Activated B cell treated with CpG ODN at 0.5 μM for 24 hours (primary cell): ENCODE results near the gene ARHGEF1. TPM values are rescaled to one million over a fixed set of nuclear protein-coding genes. Genes with fewer than 3 reads are reported as not detected.
A peak's percentile ranks its signal among the peaks of the same experiment; 100 is the strongest.

Experiments used
- ATAC-seq: fragments of 200-7000 bp; cut with Tn5 transposase; one replicate; pipeline ENCODE4 v1.10.0; 2021; ENCODE audit warnings: low read depth, mild to moderate bottlenecking, moderate library complexity
- CTCF ChIA-PET: fragments of 350-600 bp; sonication (Branson Sonifier 250); formaldehyde crosslinking; loops from one replicate; lab custom pipeline; 2021; ENCODE audit warnings: antibody characterized with exemption; lab: Charles Lee
- POLR2A ChIA-PET: fragments of 350-600 bp; sonication (Branson Sonifier 250); formaldehyde crosslinking; loops from one replicate; lab custom pipeline; 2021; ENCODE audit warnings: antibody characterized with exemption; lab: Charles Lee
- DNase-seq: peaks from one replicate; pipeline ENCODE4 v3.0.0; 2022
- H3K27ac Mint-ChIP-seq: one replicate; pipeline ENCODE4 v1.8.0; 2020; ENCODE audit warnings: mixed read lengths
- H3K27me3 Mint-ChIP-seq: one replicate; pipeline ENCODE4 v1.8.0; 2021; ENCODE audit warnings: mixed read lengths
- H3K36me3 Mint-ChIP-seq: one replicate; pipeline ENCODE4 v1.8.0; 2021; ENCODE audit warnings: low read depth, mixed read lengths
- H3K4me1 Mint-ChIP-seq: one replicate; pipeline ENCODE4 v1.8.0; 2021; ENCODE audit warnings: mixed read lengths
- H3K4me3 Mint-ChIP-seq: one replicate; pipeline ENCODE4 v1.8.0; 2020; ENCODE audit warnings: mild to moderate bottlenecking, mixed read lengths
- H3K9me3 Mint-ChIP-seq: one replicate; pipeline ENCODE4 v1.8.0; 2020; ENCODE audit warnings: mixed read lengths
- CTCF ChIP-seq: fragments of 200-600 bp; IDR thresholded peaks from one replicate; pipeline ENCODE4 v1.8.0; 2022; ENCODE audit warnings: antibody characterized with exemption, mild to moderate bottlenecking
- intact Hi-C: fragments of 100-400 bp; cut with micrococcal nuclease; formaldehyde crosslinking; loops from one replicate; pipeline ENCODE4 v1.15.1; 2024
- total RNA-seq: library from RNA; stranded (reverse); gene quantifications from 2 replicates; pipeline ENCODE4 v1.2.3, GENCODE V29; 2022

The ARHGEF1 gene
- total RNA-seq, 1 donor from 2014 or later = 418 TPM

GRCh38 chr19:41861846-41862245 is 21.1 kb upstream of the ARHGEF1 start:
- TF ChIP-seq CTCF = no peak
- POLR2A ChIA-PET = interaction anchor here (1.0 to 4.1 kb wide), 6 partner anchors 11 to 97 kb away, joined by 3 to 258 read pairs (median 19); partner anchors contain the start of genes ARHGEF1, CD79A, ERFL and RABAC1
- no peaks in the 10 kb centered on the region for H3K27me3 Mint-ChIP-seq
- intact Hi-C loops = no loop called here
- peaks cover 58% of the 10 kb centered on the region for H3K4me1 Mint-ChIP-seq
- ATAC-seq = no peak
- CTCF ChIA-PET = interaction anchor here (1.3 to 1.9 kb wide), 2 partner anchors 10 to 25 kb away, joined by 3 to 8 read pairs; no protein-coding TSS in a partner anchor
- H3K4me3 Mint-ChIP-seq = peak overlapping the region; percentile 94
- peaks cover 61% of the 10 kb centered on the region for H3K36me3 Mint-ChIP-seq
- H3K9me3 Mint-ChIP-seq = no peaks in the 10 kb centered on the region
- no peak for DNase-seq
- H3K27ac Mint-ChIP-seq = peak overlapping the region; percentile 86

GRCh38 chr19:41862445-41862986 is 20.5 kb upstream of the ARHGEF1 start:
- DNase-seq (no peak), ATAC-seq (no peak)
- intact Hi-C loops = no loop called here
- Mint-ChIP-seq H3K4me3 (peak overlapping the region; percentile 94), H3K27ac (no peak overlapping the region), H3K9me3 (no peaks in the 10 kb centered on the region), H3K4me1 (peaks cover 62% of the 10 kb centered on the region), H3K36me3 (peaks cover 62% of the 10 kb centered on the region), H3K27me3 (no peaks in the 10 kb centered on the region)
- ChIA-PET POLR2A (interaction anchor here (0.6 to 3.3 kb wide), 7 partner anchors 10 to 223 kb away, joined by 3 to 15 read pairs (median 4); partner anchors contain the start of genes CD79A and RABAC1), CTCF (interaction anchor here (0.7 to 1.9 kb wide), 2 partner anchors 10 to 59 kb away, joined by 3 to 8 read pairs; no protein-coding TSS in a partner anchor)
- no peak for TF ChIP-seq CTCF

- no peak for ATAC-seq
- H3K4me1 Mint-ChIP-seq = peaks cover 70% of the 10 kb centered on the region
- intact Hi-C loops = no loop called here
- ChIA-PET CTCF (interaction anchor here (1.2 to 1.9 kb wide), 2 partner anchors 9 to 89 kb away, joined by 4 to 8 read pairs; no protein-coding TSS in a partner anchor), POLR2A (interaction anchor here (0.5 to 3.3 kb wide), 10 partner anchors 9 to 566 kb away, joined by 3 to 15 read pairs (median 4); partner anchors contain the start of genes CD79A, ERFL and RABAC1)
- H3K4me3 Mint-ChIP-seq = peak overlapping the region; percentile 94
- DNase-seq = no peak
- H3K27me3 Mint-ChIP-seq = no peaks in the 10 kb centered on the region
- no peaks in the 10 kb centered on the region for H3K9me3 Mint-ChIP-seq
- TF ChIP-seq CTCF = no peak
- peaks cover 70% of the 10 kb centered on the region for H3K36me3 Mint-ChIP-seq
- H3K27ac Mint-ChIP-seq = peak overlapping the region; percentile 65
Measured at GRCh38 chr19:41863209-41863931, 19.6 kb upstream of the ARHGEF1 start.

GRCh38 chr19:41864374-41864773 is 18.6 kb upstream of the ARHGEF1 start:
- ATAC-seq (no peak), DNase-seq (no peak)
- Mint-ChIP-seq H3K27ac (peak overlapping the region; percentile 56), H3K4me1 (peaks cover 74% of the 10 kb centered on the region), H3K36me3 (peaks cover 80% of the 10 kb centered on the region), H3K9me3 (no peaks in the 10 kb centered on the region), H3K4me3 (no peak overlapping the region), H3K27me3 (no peaks in the 10 kb centered on the region)
- ChIA-PET CTCF (interaction anchor here (1.0 to 1.2 kb wide), 2 partner anchors 72 to 88 kb away, joined by 3 to 4 read pairs; no protein-coding TSS in a partner anchor), POLR2A (interaction anchor here (1.0 to 3.3 kb wide), 4 partner anchors 8 to 46 kb away, joined by 3 to 15 read pairs (median 7); partner anchors contain the start of gene CD79A)
- intact Hi-C loops = no loop called here
- no peak for TF ChIP-seq CTCF
